ENCODE data around the gene CACNG4.

DNA sequence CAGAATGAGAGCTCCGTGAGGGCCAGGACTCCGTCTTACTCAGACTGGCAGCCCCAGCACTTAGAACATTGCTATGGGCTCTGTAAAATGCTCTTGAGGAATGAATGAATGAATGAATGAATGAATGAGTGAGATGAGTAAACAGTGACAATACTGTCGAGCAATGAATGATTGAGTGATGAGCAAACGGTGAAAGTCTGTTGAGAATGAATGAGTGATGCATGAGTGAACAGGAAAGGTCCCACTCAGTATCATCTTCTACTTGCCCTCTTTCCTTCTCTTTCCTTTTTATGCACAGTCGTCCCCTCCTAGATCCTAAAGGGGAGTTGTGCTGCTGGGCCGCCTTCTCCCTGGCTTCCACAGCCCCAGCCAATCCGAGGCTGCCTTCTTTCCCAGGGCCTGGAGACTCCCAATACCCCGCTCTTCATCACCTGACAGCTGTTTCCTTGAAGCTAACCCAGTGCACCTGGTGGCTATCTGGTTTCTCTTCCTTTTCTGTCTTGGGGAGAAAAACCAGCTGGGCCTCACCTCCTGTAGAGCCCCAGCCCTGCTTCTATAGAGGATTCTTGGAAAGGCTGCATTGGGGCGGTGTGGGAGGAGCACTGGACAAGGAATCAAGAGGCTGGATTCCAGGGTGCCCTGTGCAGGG is 47.1 kb downstream of the CACNG4 start:
- TF ChIP-seq, protein P1, sequence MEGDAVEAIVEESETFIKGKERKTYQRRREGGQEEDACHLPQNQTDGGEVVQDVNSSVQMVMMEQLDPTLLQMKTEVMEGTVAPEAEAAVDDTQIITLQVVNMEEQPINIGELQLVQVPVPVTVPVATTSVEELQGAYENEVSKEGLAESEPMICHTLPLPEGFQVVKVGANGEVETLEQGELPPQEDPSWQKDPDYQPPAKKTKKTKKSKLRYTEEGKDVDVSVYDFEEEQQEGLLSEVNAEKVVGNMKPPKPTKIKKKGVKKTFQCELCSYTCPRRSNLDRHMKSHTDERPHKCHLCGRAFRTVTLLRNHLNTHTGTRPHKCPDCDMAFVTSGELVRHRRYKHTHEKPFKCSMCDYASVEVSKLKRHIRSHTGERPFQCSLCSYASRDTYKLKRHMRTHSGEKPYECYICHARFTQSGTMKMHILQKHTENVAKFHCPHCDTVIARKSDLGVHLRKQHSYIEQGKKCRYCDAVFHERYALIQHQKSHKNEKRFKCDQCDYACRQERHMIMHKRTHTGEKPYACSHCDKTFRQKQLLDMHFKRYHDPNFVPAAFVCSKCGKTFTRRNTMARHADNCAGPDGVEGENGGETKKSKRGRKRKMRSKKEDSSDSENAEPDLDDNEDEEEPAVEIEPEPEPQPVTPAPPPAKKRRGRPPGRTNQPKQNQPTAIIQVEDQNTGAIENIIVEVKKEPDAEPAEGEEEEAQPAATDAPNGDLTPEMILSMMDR (conservative IDR thresholded peaks at IDR 0.05; ENCODE audit: low read length): no peak
- TF ChIP-seq EZH2phosphoT487 (IDR thresholded peaks at IDR 0.05; ENCODE audit: borderline replicate concordance): no peak
